ENCODE results near the gene CHCHD10.

DNA sequence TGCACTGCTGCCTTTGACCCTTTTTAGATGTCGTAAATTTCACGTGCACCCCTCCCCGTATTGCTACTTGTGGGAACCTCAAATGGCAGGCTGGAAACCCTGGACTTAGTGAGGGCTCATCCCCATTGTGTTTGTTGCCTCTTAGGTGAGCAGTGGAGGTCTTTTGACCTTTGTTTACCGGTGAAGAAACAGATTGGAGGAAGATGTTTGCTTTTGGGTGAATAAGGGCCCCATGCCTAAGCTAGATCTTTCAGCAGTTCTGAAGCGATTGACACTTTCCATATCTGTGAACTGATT lies 19.8 kb upstream of the CHCHD10 start:
- TF ChIP-seq GATA2 (IDR thresholded peaks at IDR 0.05; ENCODE audit: low read depth, low read length), result no peak
- TF ChIP-seq GATA3 (IDR thresholded peaks at IDR 0.05; ENCODE audit: low read depth, low read length), result no peak

Data from SH-SY5Y (cell line).